ENCODE results near the gene FKBP2.

DNA sequence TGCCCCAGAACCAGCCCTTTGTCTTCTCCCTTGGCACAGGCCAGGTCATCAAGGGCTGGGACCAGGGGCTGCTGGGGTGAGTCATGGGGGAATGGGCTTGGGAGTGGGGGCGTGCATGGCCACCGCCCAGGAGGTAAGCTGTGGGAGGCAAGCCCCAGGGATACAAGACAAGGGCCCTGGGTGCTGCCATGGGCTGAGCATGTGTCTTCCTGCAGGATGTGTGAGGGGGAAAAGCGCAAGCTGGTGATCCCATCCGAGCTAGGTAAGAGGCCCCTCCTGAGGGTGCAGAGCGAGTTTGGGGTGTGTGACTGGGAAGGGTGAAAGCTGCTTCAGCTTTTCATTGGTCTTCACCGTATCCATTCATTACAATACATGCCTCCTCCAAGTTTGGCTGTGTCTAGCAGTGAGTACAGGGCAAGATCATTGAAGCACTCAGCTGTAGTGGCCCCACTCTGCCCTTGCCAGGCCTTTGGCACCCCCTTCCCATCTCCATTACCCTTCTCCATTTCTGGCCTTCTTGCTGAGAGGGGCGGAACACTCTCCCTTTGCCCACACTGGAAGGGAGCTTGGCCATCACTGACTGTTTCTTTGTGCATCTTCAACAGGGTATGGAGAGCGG, 2.5 kb downstream of the FKBP2 start:
- TF ChIP-seq POLR2AphosphoS5 (IDR thresholded peaks at IDR 0.05) = no peak
- no peak for TF ChIP-seq POLR2A (IDR thresholded peaks at IDR 0.05)
- TF ChIP-seq CTCF (IDR thresholded peaks at IDR 0.05) = no peak

Data from sigmoid colon (tissue), 4 donors.